ENCODE results near the gene FAM228B.

DNA sequence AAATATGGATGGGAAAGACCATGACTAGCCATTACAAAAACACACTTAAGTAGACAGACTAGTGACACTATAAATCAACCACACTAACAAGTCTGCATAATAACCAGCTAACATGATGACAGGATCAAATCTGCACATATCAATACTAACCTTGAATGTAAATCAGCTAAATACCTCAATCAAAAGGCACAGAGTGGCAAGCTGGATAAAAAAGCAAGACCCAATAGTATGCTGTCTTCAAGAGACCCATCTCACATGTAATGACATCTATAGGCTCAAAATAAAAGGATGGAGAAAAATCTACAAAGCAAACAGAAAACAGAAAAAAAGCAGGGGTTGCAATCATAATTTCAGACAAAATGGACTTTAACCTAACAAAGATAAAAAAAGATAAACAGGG lies 16.5 kb upstream of the FAM228B start:
- TF ChIP-seq POLR2AphosphoS5 (IDR thresholded peaks at IDR 0.05; ENCODE audit: low read depth) (no peak), GABPA (IDR thresholded peaks at IDR 0.05; ENCODE audit: low read depth) (no peak)
- TF ChIP-seq, protein P1, sequence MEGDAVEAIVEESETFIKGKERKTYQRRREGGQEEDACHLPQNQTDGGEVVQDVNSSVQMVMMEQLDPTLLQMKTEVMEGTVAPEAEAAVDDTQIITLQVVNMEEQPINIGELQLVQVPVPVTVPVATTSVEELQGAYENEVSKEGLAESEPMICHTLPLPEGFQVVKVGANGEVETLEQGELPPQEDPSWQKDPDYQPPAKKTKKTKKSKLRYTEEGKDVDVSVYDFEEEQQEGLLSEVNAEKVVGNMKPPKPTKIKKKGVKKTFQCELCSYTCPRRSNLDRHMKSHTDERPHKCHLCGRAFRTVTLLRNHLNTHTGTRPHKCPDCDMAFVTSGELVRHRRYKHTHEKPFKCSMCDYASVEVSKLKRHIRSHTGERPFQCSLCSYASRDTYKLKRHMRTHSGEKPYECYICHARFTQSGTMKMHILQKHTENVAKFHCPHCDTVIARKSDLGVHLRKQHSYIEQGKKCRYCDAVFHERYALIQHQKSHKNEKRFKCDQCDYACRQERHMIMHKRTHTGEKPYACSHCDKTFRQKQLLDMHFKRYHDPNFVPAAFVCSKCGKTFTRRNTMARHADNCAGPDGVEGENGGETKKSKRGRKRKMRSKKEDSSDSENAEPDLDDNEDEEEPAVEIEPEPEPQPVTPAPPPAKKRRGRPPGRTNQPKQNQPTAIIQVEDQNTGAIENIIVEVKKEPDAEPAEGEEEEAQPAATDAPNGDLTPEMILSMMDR (IDR thresholded peaks at IDR 0.05; ENCODE audit: insufficient read depth, low read length), result no peak
- TF ChIP-seq, protein P2, sequence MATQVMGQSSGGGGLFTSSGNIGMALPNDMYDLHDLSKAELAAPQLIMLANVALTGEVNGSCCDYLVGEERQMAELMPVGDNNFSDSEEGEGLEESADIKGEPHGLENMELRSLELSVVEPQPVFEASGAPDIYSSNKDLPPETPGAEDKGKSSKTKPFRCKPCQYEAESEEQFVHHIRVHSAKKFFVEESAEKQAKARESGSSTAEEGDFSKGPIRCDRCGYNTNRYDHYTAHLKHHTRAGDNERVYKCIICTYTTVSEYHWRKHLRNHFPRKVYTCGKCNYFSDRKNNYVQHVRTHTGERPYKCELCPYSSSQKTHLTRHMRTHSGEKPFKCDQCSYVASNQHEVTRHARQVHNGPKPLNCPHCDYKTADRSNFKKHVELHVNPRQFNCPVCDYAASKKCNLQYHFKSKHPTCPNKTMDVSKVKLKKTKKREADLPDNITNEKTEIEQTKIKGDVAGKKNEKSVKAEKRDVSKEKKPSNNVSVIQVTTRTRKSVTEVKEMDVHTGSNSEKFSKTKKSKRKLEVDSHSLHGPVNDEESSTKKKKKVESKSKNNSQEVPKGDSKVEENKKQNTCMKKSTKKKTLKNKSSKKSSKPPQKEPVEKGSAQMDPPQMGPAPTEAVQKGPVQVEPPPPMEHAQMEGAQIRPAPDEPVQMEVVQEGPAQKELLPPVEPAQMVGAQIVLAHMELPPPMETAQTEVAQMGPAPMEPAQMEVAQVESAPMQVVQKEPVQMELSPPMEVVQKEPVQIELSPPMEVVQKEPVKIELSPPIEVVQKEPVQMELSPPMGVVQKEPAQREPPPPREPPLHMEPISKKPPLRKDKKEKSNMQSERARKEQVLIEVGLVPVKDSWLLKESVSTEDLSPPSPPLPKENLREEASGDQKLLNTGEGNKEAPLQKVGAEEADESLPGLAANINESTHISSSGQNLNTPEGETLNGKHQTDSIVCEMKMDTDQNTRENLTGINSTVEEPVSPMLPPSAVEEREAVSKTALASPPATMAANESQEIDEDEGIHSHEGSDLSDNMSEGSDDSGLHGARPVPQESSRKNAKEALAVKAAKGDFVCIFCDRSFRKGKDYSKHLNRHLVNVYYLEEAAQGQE (IDR thresholded peaks at IDR 0.05; ENCODE audit: insufficient replicate concordance, low read depth), result no peak

Measured in HL-60 (cell line).